WTC11 (cell line): ENCODE data around the gene LRRC27. TPM values are rescaled to one million over a fixed set of nuclear protein-coding genes. Genes with fewer than 3 reads are reported as not detected.

ENCODE experiments used
- ATAC-seq: fragments of 200-7000 bp; cut with Tn5 transposase; 2 replicates; pipeline ENCODE4 v1.10.0; 2021; ENCODE audit warnings: mild to moderate bottlenecking, moderate library complexity
- CTCF ChIA-PET: fragments of 300-600 bp; sonication (Branson Sonifier 250); formaldehyde crosslinking; loops from one replicate; lab custom pipeline; 2021; ENCODE audit warnings: antibody characterized with exemption; lab: Charles Lee
- POLR2A ChIA-PET: fragments of 350-600 bp; sonication (Branson Sonifier 250); formaldehyde crosslinking; loops from one replicate; lab custom pipeline; 2021; ENCODE audit warnings: antibody characterized with exemption; lab: Charles Lee
- DNase-seq: peaks from one replicate; pipeline ENCODE4 v3.0.0; 2021; ENCODE audit warnings: low spot score
- H3K27ac Mint-ChIP-seq: 2 replicates; pipeline ENCODE4 v1.8.0; 2021; ENCODE audit warnings: mixed read lengths
- H3K27me3 Mint-ChIP-seq: 2 replicates; pipeline ENCODE4 v1.8.0; 2021; ENCODE audit warnings: low read depth, mild to moderate bottlenecking, moderate library complexity, mixed read lengths
- H3K36me3 Mint-ChIP-seq: 2 replicates; pipeline ENCODE4 v1.8.0; 2021; ENCODE audit warnings: mixed read lengths
- H3K4me1 Mint-ChIP-seq: 2 replicates; pipeline ENCODE4 v1.8.0; 2022; ENCODE audit warnings: mixed read lengths
- H3K4me3 Mint-ChIP-seq: 2 replicates; pipeline ENCODE4 v1.8.0; 2021; ENCODE audit warnings: mild to moderate bottlenecking, moderate library complexity, mixed read lengths
- H3K9me3 Mint-ChIP-seq: 2 replicates; pipeline ENCODE4 v1.8.0; 2021; ENCODE audit warnings: mixed read lengths
- AFF4 ChIP-seq: sonication (generic); formaldehyde crosslinking; IDR thresholded peaks from 2 replicates; pipeline ENCODE4 v1.8.1; 2023; ENCODE audit warnings: mild to moderate bottlenecking, missing genetic modification reagents, borderline replicate concordance
- ATF3 ChIP-seq: sonication (generic); formaldehyde crosslinking; conservative IDR thresholded peaks from 2 replicates; pipeline ENCODE4 v1.8.1; 2022; ENCODE audit warnings: mild to moderate bottlenecking, missing genetic modification reagents
- E2F4 ChIP-seq: sonication (generic); formaldehyde crosslinking; IDR thresholded peaks from 2 replicates; pipeline ENCODE4 v1.8.1; 2022; ENCODE audit warnings: low read depth, mild to moderate bottlenecking, moderate library complexity, missing genetic modification reagents, borderline replicate concordance
- ESRRA ChIP-seq: sonication (generic); formaldehyde crosslinking; IDR thresholded peaks from 2 replicates; pipeline ENCODE4 v1.8.1; 2022; ENCODE audit warnings: mild to moderate bottlenecking, missing genetic modification reagents, borderline replicate concordance
- FOXK1 ChIP-seq: sonication (generic); formaldehyde crosslinking; IDR thresholded peaks from 2 replicates; pipeline ENCODE4 v1.8.0; 2022; ENCODE audit warnings: mild to moderate bottlenecking, moderate library complexity, missing genetic modification reagents
- FOXP1 ChIP-seq: sonication (generic); formaldehyde crosslinking; IDR thresholded peaks from 2 replicates; pipeline ENCODE4 v1.8.0; 2022; ENCODE audit warnings: missing genetic modification reagents, mild to moderate bottlenecking, moderate library complexity, borderline replicate concordance
- GABPB1 ChIP-seq: sonication (generic); formaldehyde crosslinking; IDR thresholded peaks from 2 replicates; pipeline ENCODE4 v1.8.1; 2023; ENCODE audit warnings: mild to moderate bottlenecking, missing genetic modification reagents
- GTF2I ChIP-seq: fragments of 250-450 bp; sonication (Bioruptor Pico); conservative IDR thresholded peaks from 2 replicates; pipeline ENCODE4 v1.4.0; 2021; ENCODE audit warnings: mild to moderate bottlenecking
- IRF2 ChIP-seq: sonication (generic); formaldehyde crosslinking; IDR thresholded peaks from 2 replicates; pipeline ENCODE4 v1.8.0; 2022; ENCODE audit warnings: low read depth, missing genetic modification reagents, borderline replicate concordance
- KAT7 ChIP-seq: sonication (generic); formaldehyde crosslinking; IDR thresholded peaks from 2 replicates; pipeline ENCODE4 v1.8.1; 2023; ENCODE audit warnings: missing genetic modification reagents, mild to moderate bottlenecking, borderline replicate concordance
- NR1H2 ChIP-seq: sonication (generic); formaldehyde crosslinking; IDR thresholded peaks from 2 replicates; pipeline ENCODE4 v1.9.0; 2021; ENCODE audit warnings: mild to moderate bottlenecking, moderate library complexity, missing genetic modification reagents
- NR3C1 ChIP-seq: sonication (generic); formaldehyde crosslinking; conservative IDR thresholded peaks from 2 replicates; pipeline ENCODE4 v1.8.1; 2023; ENCODE audit warnings: low read depth, mild to moderate bottlenecking, missing genetic modification reagents
- RELA ChIP-seq: sonication (generic); formaldehyde crosslinking; IDR thresholded peaks from 2 replicates; pipeline ENCODE4 v1.8.1; 2022; ENCODE audit warnings: missing genetic modification reagents, mild to moderate bottlenecking, borderline replicate concordance
- SMAD4 ChIP-seq: sonication (generic); formaldehyde crosslinking; IDR thresholded peaks from 2 replicates; pipeline ENCODE4 v1.8.0; 2022; ENCODE audit warnings: mild to moderate bottlenecking, missing genetic modification reagents
- SOX15 ChIP-seq: fragments of 250-450 bp; sonication (Bioruptor Pico); IDR thresholded peaks from 2 replicates; pipeline ENCODE4 v1.9.0; 2021; ENCODE audit warnings: mild to moderate bottlenecking
- SP1 ChIP-seq: sonication (generic); formaldehyde crosslinking; conservative IDR thresholded peaks from 2 replicates; pipeline ENCODE4 v1.8.1; 2022; ENCODE audit warnings: missing genetic modification reagents
- TCF7 ChIP-seq: sonication (generic); formaldehyde crosslinking; IDR thresholded peaks from 2 replicates; pipeline ENCODE4 v1.8.0; 2022; ENCODE audit warnings: mild to moderate bottlenecking, low read depth, missing genetic modification reagents, moderate library complexity
- TEAD4 ChIP-seq: sonication (generic); formaldehyde crosslinking; IDR thresholded peaks from 2 replicates; pipeline ENCODE4 v1.8.0; 2022; ENCODE audit warnings: mild to moderate bottlenecking, missing genetic modification reagents
- TP53 ChIP-seq: sonication (generic); formaldehyde crosslinking; IDR thresholded peaks from 2 replicates; pipeline ENCODE4 v1.8.1; 2023; ENCODE audit warnings: mild to moderate bottlenecking, missing genetic modification reagents
- USF1 ChIP-seq: sonication (generic); formaldehyde crosslinking; IDR thresholded peaks from 2 replicates; pipeline ENCODE4 v1.8.0; 2022; ENCODE audit warnings: mild to moderate bottlenecking, missing genetic modification reagents
- USF2 ChIP-seq: sonication (generic); formaldehyde crosslinking; IDR thresholded peaks from 2 replicates; pipeline ENCODE4 v1.8.1; 2023; ENCODE audit warnings: mild to moderate bottlenecking, missing genetic modification reagents, moderate library complexity
- ZNF317 ChIP-seq: sonication (generic); formaldehyde crosslinking; IDR thresholded peaks from 2 replicates; pipeline ENCODE4 v1.8.1; 2023; ENCODE audit warnings: low read depth, mild to moderate bottlenecking, moderate library complexity, missing genetic modification reagents, borderline replicate concordance
- ZNF416 ChIP-seq: fragments of 250-450 bp; sonication (Bioruptor Pico); IDR thresholded peaks from 2 replicates; pipeline ENCODE4 v1.9.0; 2021; ENCODE audit warnings: mild to moderate bottlenecking, inconsistent platforms
- ZSCAN18 ChIP-seq: fragments of 250-450 bp; sonication (Bioruptor Pico); IDR thresholded peaks from 2 replicates; pipeline ENCODE4 v2.1.2; 2022; ENCODE audit warnings: mild to moderate bottlenecking, moderate library complexity
- total RNA-seq: library from RNA; stranded (reverse); gene quantifications from 3 replicates; pipeline ENCODE4 v1.2.3, GENCODE V29; 2021

Gene LRRC27
- total RNA-seq, 1 experiment from 2014 or later: 4.4 TPM

GRCh38 chr10:132425029-132425756 is 93.2 kb downstream of the LRRC27 start:
- no peak overlapping the region for H3K4me3 Mint-ChIP-seq
- ChIA-PET CTCF (interaction anchor here (1.2 kb wide), 1 partner anchor 64 kb away, joined by 5 read pairs; no protein-coding TSS in a partner anchor), POLR2A (no interaction called here)
- no peaks in the 10 kb centered on the region for H3K36me3 Mint-ChIP-seq
- H3K27ac Mint-ChIP-seq: no peak overlapping the region
- H3K4me1 Mint-ChIP-seq: peaks cover 4% of the 10 kb centered on the region
- no peak for TF ChIP-seq ZNF317 (CRISPR knock-in tag)
- TF ChIP-seq ATF3 (CRISPR knock-in tag): 0 out of 2 replicates have a peak, but pooled peaks have one; percentile 42
- TF ChIP-seq USF1 (CRISPR knock-in tag): no peak
- TF ChIP-seq TCF7 (CRISPR knock-in tag): peak; percentile 84
- TF ChIP-seq E2F4: peak; percentile 76; the same call in 1 of the 2 replicates
- peak; percentile 75; the same call in 1 of the 2 replicates for TF ChIP-seq FOXP1 (CRISPR knock-in tag)
- no peaks in the 10 kb centered on the region for H3K27me3 Mint-ChIP-seq
- DNase-seq (no peak), ATAC-seq (no peak)
- peaks cover 3% of the 10 kb centered on the region; the same call in 1 of the 2 replicates for H3K9me3 Mint-ChIP-seq

GRCh38 chr10:132425757-132426155 is 93.8 kb downstream of the LRRC27 start:
- peaks cover 3% of the 10 kb centered on the region; the same call in 1 of the 2 replicates for H3K9me3 Mint-ChIP-seq
- DNase-seq (no peak), ATAC-seq (no peak)
- no peaks in the 10 kb centered on the region; the same call in 1 of the 2 replicates for H3K4me1 Mint-ChIP-seq
- ChIA-PET CTCF (no interaction called here), POLR2A (no interaction called here)
- H3K27ac Mint-ChIP-seq: no peak overlapping the region
- H3K4me3 Mint-ChIP-seq: no peak overlapping the region
- H3K36me3 Mint-ChIP-seq: no peaks in the 10 kb centered on the region
- H3K27me3 Mint-ChIP-seq: no peaks in the 10 kb centered on the region
- TF ChIP-seq ESRRA (no peak), TP53 (CRISPR knock-in tag) (no peak), E2F4 (no peak), AFF4 (CRISPR knock-in tag) (no peak), RELA (CRISPR knock-in tag) (no peak), FOXK1 (CRISPR knock-in tag) (no peak), SMAD4 (no peak), NR3C1 (CRISPR knock-in tag) (no peak), SP1 (no peak), TEAD4 (no peak), KAT7 (no peak), USF2 (no peak), NR1H2 (CRISPR knock-in tag) (no peak), GABPB1 (CRISPR knock-in tag) (no peak), ZNF416 (CRISPR knock-in tag) (no peak), GTF2I (no peak), SOX15 (no peak), IRF2 (CRISPR knock-in tag) (no peak), ZSCAN18 (CRISPR knock-in tag) (no peak)
